Measurements from ENCODE around the gene CKM. TPM values are rescaled to one million over a fixed set of nuclear protein-coding genes. Genes with fewer than 3 reads are reported as not detected.

The CKM gene
- total RNA-seq, 1 experiment from 2014 or later: not detected

- TF ChIP-seq EZH2 (IDR thresholded peaks at IDR 0.05; ENCODE audit: low read length, unreplicated experiment) (no peak), EZH2phosphoT487 (IDR thresholded peaks at IDR 0.05; ENCODE audit: borderline replicate concordance, low read length) (no peak), CTCF (conservative IDR thresholded peaks at IDR 0.05; ENCODE audit: low read depth, low read length) (no peak)
- POLR2A ChIA-PET (ENCODE audit: unreplicated experiment): no interaction called here
- Histone ChIP-seq H2AFZ (ENCODE audit: low read length) (no peak overlapping the region), H3K9me2 (replicated peaks; ENCODE audit: low read length) (no peaks in the 10 kb centered on the region), H3K4me2 (ENCODE audit: low read length) (no peak overlapping the region), H3K9me3 (ENCODE audit: low read length) (no peaks in the 10 kb centered on the region), H3K79me2 (ENCODE audit: low read length) (no peaks in the 10 kb centered on the region), H3K36me3 (ENCODE audit: low read depth, low read length) (no peaks in the 10 kb centered on the region), H3K4me1 (ENCODE audit: insufficient read depth, low read length) (no peaks in the 10 kb centered on the region), H3K27ac (ENCODE audit: low read length) (no peak overlapping the region), H4K20me1 (ENCODE audit: low read length) (no peaks in the 10 kb centered on the region), H3F3A (ENCODE audit: low read length, unreplicated experiment) (no peaks in the 10 kb centered on the region), H3K27me3 (ENCODE audit: low read length) (no peaks in the 10 kb centered on the region), H3K4me3 (ENCODE audit: low read length) (no peak overlapping the region), H3K9ac (ENCODE audit: low read length) (no peak overlapping the region)
- no TSS peak for BruUV-seq (replicated peaks)
- no peak for ATAC-seq
- intact Hi-C loops (cut with micrococcal nuclease): no loop called here
- CTCF ChIA-PET: no interaction called here
- no peak for DNase-seq
These were observed 827 bp downstream of the CKM start for GRCh38 chr19:45321848-45322247.

DNA sequence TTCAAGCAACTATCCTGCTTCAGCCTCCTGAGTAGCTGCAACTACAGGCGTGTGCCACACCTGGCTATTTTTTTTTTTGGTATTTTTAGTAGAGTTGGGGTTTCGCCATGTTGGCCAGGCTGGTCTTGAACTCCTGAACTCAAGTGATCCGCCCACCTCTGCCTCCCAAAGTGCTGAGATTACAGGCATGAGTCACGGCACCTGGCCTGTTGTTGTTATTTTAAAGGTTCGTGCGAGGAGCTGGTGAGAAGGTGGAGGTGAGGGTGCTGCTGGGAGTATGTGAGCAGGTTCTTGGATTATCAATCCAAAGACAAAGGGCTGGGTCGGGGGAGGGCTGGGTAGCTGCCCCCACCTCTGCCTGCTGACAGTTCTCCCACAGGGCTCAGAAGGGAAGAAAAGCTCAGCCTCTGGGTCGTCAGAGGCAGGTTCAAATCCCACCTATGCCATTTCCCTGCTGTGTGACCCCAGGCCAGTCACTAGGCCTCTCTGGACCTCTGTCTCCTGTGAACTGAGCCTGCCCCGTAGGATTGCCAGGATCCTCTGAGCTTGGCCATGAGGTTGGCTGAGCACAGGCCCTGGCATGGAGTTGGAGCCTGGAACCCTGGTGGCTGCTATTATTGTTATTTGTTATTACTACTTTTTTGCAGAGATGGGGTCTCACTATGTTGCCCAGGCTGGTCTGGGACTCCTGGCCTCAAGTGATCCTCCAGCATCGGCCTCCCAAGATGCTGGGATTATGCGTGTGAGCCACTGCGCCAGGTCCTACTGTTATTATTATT, 1.5 kb downstream of the CKM start:
- no peaks in the 10 kb centered on the region for H4K20me1 ChIP-seq (ENCODE audit: low read length)
- H3K4me1 ChIP-seq (ENCODE audit: insufficient read depth, low read length): no peaks in the 10 kb centered on the region
- intact Hi-C loops (cut with micrococcal nuclease): no loop called here
- H3K9ac ChIP-seq (ENCODE audit: low read length): no peak overlapping the region
- H3K9me2 ChIP-seq (replicated peaks; ENCODE audit: low read length): no peaks in the 10 kb centered on the region
- no peaks in the 10 kb centered on the region for H3K9me3 ChIP-seq (ENCODE audit: low read length)
- H3K27me3 ChIP-seq (ENCODE audit: low read length): no peaks in the 10 kb centered on the region
- H3K27ac ChIP-seq (ENCODE audit: low read length): no peak overlapping the region
- H3K36me3 ChIP-seq (ENCODE audit: low read depth, low read length): no peaks in the 10 kb centered on the region
- POLR2A ChIA-PET (ENCODE audit: unreplicated experiment): no interaction called here
- CTCF ChIA-PET: interaction anchor here (0.7 kb wide), 1 partner anchor 73 kb away, joined by 3 read pairs; no protein-coding TSS in a partner anchor
- no peaks in the 10 kb centered on the region for H3K79me2 ChIP-seq (ENCODE audit: low read length)
- no peak for ATAC-seq
- no TSS peak for BruUV-seq (replicated peaks)
- TF ChIP-seq EZH2phosphoT487 (IDR thresholded peaks at IDR 0.05; ENCODE audit: borderline replicate concordance, low read length): no peak
- TF ChIP-seq CTCF (conservative IDR thresholded peaks at IDR 0.05; ENCODE audit: low read depth, low read length): no peak
- TF ChIP-seq EZH2 (IDR thresholded peaks at IDR 0.05; ENCODE audit: low read length, unreplicated experiment): no peak
- DNase-seq: no peak
- no peak overlapping the region for H3K4me3 ChIP-seq (ENCODE audit: low read length)
- H3K4me2 ChIP-seq (ENCODE audit: low read length): no peak overlapping the region
- H2AFZ ChIP-seq (ENCODE audit: low read length): no peak overlapping the region
- no peaks in the 10 kb centered on the region for H3F3A ChIP-seq (ENCODE audit: low read length, unreplicated experiment)

DNA sequence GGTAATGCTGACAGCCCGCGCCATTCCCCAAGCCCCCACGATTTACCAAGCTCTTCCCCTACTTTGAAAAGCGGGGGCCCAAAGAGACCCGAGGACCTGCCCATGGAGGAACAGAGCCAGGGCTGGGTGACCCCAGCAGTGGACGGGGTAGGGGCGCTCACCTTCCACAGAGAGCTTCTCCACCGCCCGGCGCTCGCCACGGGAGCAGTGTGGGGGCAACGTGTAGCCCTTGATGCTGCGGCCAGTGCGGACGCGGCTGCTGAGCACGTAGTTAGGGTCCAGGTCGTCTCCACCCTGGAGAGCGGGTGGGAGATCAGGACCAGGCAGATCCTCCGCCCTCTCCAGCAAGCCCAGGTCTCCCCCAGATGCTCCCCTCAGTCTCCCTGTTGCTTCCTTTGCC, 7.4 kb downstream of the CKM start:
- TF ChIP-seq EZH2phosphoT487 (IDR thresholded peaks at IDR 0.05; ENCODE audit: borderline replicate concordance, low read length) (no peak), EZH2 (IDR thresholded peaks at IDR 0.05; ENCODE audit: low read length, unreplicated experiment) (no peak), CTCF (conservative IDR thresholded peaks at IDR 0.05; ENCODE audit: low read depth, low read length) (no peak)
- no peaks in the 10 kb centered on the region for H3K36me3 ChIP-seq (ENCODE audit: low read depth, low read length)
- no peak overlapping the region for H3K4me3 ChIP-seq (ENCODE audit: low read length)
- no peak overlapping the region for H3K27ac ChIP-seq (ENCODE audit: low read length)
- H4K20me1 ChIP-seq (ENCODE audit: low read length): no peaks in the 10 kb centered on the region
- ChIA-PET POLR2A (ENCODE audit: unreplicated experiment) (no interaction called here), CTCF (no interaction called here)
- ATAC-seq (no peak), DNase-seq (no peak)
- intact Hi-C loops (cut with micrococcal nuclease): no loop called here
- no peaks in the 10 kb centered on the region for H3K27me3 ChIP-seq (ENCODE audit: low read length)
- H2AFZ ChIP-seq (ENCODE audit: low read length): no peak overlapping the region
- no peaks in the 10 kb centered on the region for H3K9me2 ChIP-seq (replicated peaks; ENCODE audit: low read length)
- H3F3A ChIP-seq (ENCODE audit: low read length, unreplicated experiment): no peaks in the 10 kb centered on the region
- H3K9ac ChIP-seq (ENCODE audit: low read length): no peak overlapping the region
- H3K4me1 ChIP-seq (ENCODE audit: insufficient read depth, low read length): no peaks in the 10 kb centered on the region
- H3K79me2 ChIP-seq (ENCODE audit: low read length): no peaks in the 10 kb centered on the region
- no peak overlapping the region for H3K4me2 ChIP-seq (ENCODE audit: low read length)
- H3K9me3 ChIP-seq (ENCODE audit: low read length): no peaks in the 10 kb centered on the region
- no TSS peak for BruUV-seq (replicated peaks)

All from PC-3 (cell line).